GM12878 (cell line): Measurements from ENCODE around the gene BOD1L1. TPM values are rescaled to one million over a fixed set of nuclear protein-coding genes. Genes with fewer than 3 reads are reported as not detected.

Experiments
- ATAC-seq: fragments of 200-7000 bp; cut with Tn5 transposase; 3 replicates; pipeline ENCODE4 v1.9.1; 2020; ENCODE audit warnings: mild to moderate bottlenecking, moderate library complexity
- BruUV-seq: library from RNA; stranded (reverse); fragments of 400-500 nt; replicated peaks from 2 replicates; lab custom pipeline; 2021; lab: Mats Ljungman, UMichigan
- CTCF ChIA-PET: fragments of 300-600 bp; sonication (Branson Sonifier 250); formaldehyde crosslinking; extraction: SDS; loops from one replicate; lab custom pipeline; 2021; ENCODE audit warnings: inconsistent platforms; lab: Yijun Ruan, JAX
- POLR2A ChIA-PET: fragments of 350-600 bp; formaldehyde crosslinking; extraction: SDS; loops from one replicate; lab custom pipeline; 2021; ENCODE audit warnings: inconsistent platforms; lab: Charles Lee
- RAD21 ChIA-PET: fragments of 300-600 bp; sonication (Branson Sonifier 250); formaldehyde crosslinking; loops from one replicate; lab custom pipeline; 2023; ENCODE audit warnings: antibody characterized with exemption; ENCODE audit not compliant: unreplicated experiment; lab: Charles Lee
- SMC1A ChIA-PET: fragments of 300-600 bp; sonication (Branson Sonifier 250); formaldehyde crosslinking; loops from one replicate; lab custom pipeline; 2023; ENCODE audit not compliant: unreplicated experiment, uncharacterized antibody; lab: Charles Lee
- DNase-seq: peaks from one replicate; pipeline ENCODE4 v3.0.0-alpha.2; 2011; ENCODE audit warnings: low read depth, low spot score
- FAIRE-seq: peaks from 3 replicates; lab custom pipeline; 2011; peaks lifted over from hg19 to GRCh38; lab: Jason Lieb, UNC
- H2AFZ ChIP-seq: 2 replicates; pipeline ENCODE4 v1.6.0; 2011; ENCODE audit warnings: low read depth, low read length, control low read depth; ENCODE audit not compliant: control insufficient read depth
- H3K27ac ChIP-seq: 2 replicates; pipeline ENCODE4 v1.5.1; 2011; ENCODE audit warnings: control low read depth; ENCODE audit not compliant: control insufficient read depth, insufficient read depth
- H3K27me3 ChIP-seq, 2 experiments: replicated peaks in 1 of 2; 2 replicates each; pipeline versions ENCODE4 v1.6.0 to v1.6.1; 2011; ENCODE audit warnings: low read length in 1 of 2; ENCODE audit not compliant: control insufficient read depth in 2 of 2, insufficient read depth in 2 of 2
- H3K36me3 ChIP-seq, 2 experiments: 2 replicates each; pipeline ENCODE4 v1.5.1; 2011; ENCODE audit warnings: low read length in 1 of 2; ENCODE audit not compliant: control insufficient read depth in 2 of 2, insufficient read depth in 2 of 2
- H3K4me1 ChIP-seq: 2 replicates; pipeline ENCODE4 v1.6.1; 2011; ENCODE audit warnings: mild to moderate bottlenecking, low read length, moderate library complexity, mixed read lengths; ENCODE audit not compliant: control insufficient read depth, insufficient read depth
- H3K4me2 ChIP-seq: 2 replicates; pipeline ENCODE4 v1.6.0; 2011; ENCODE audit warnings: control low read depth; ENCODE audit not compliant: control insufficient read depth, insufficient read depth
- H3K4me3 ChIP-seq: fragments of 200-600 bp; sonication (generic); 2 replicates; pipeline ENCODE4 v1.5.1; 2016
- H3K79me2 ChIP-seq: 2 replicates; pipeline ENCODE4 v1.6.0; 2011; ENCODE audit warnings: low read length; ENCODE audit not compliant: control insufficient read depth, insufficient read depth
- H3K9ac ChIP-seq: 2 replicates; pipeline ENCODE4 v1.8.0; 2011; ENCODE audit warnings: low read length, control low read depth, mixed read lengths; ENCODE audit not compliant: control insufficient read depth, insufficient read depth
- H3K9me3 ChIP-seq: replicated peaks from 3 replicates; pipeline ENCODE4 v1.5.1; 2011; ENCODE audit warnings: mild to moderate bottlenecking, low read length; ENCODE audit not compliant: control insufficient read depth, insufficient read depth
- H4K20me1 ChIP-seq: 2 replicates; pipeline ENCODE4 v1.6.0; 2011; ENCODE audit not compliant: control insufficient read depth, insufficient read depth
- BCL11A ChIP-seq: IDR thresholded peaks from 2 replicates; pipeline ENCODE4 v1.6.1; 2011; ENCODE audit warnings: low read depth, low read length
- CREB1 ChIP-seq: IDR thresholded peaks from 2 replicates; pipeline ENCODE4 v1.6.1; 2012; ENCODE audit warnings: low read depth, mild to moderate bottlenecking, inconsistent platforms
- JUND ChIP-seq: IDR thresholded peaks from 2 replicates; pipeline ENCODE4 v1.6.1; 2012; ENCODE audit warnings: low read depth, mild to moderate bottlenecking, low read length, improper control_type of control experiment, moderate library complexity
- NFXL1 ChIP-seq: fragments of 450-650 bp; IDR thresholded peaks from 2 replicates; pipeline ENCODE4 v1.6.1; 2017; ENCODE audit warnings: antibody characterized with exemption, mild to moderate bottlenecking, borderline replicate concordance
- RELA ChIP-seq: fragments of 450-650 bp; IDR thresholded peaks from 2 replicates; pipeline ENCODE4 v1.8.0; 2014; ENCODE audit warnings: borderline replicate concordance; ENCODE audit not compliant: partially characterized antibody
- SMAD1 ChIP-seq: fragments of 450-650 bp; IDR thresholded peaks from 2 replicates; pipeline ENCODE4 v1.6.1; 2018; ENCODE audit warnings: mild to moderate bottlenecking, low read depth; ENCODE audit not compliant: partially characterized antibody
- SMAD5 ChIP-seq: IDR thresholded peaks from 2 replicates; pipeline ENCODE4 v1.6.1; 2016; ENCODE audit warnings: antibody characterized with exemption, low read depth
- TCF3 ChIP-seq: IDR thresholded peaks from 2 replicates; pipeline ENCODE4 v1.6.1; 2012; ENCODE audit warnings: low read depth, mild to moderate bottlenecking, low read length, borderline replicate concordance; ENCODE audit not compliant: insufficient read depth
- WGBS: methylation state at CpG from one replicate; pipeline ENCODE4 v1.1.6; 2016; ENCODE audit warnings: low lambda C conversion rate; ENCODE audit not compliant: insufficient replicate concordance, insufficient coverage; ENCODE audit errors: missing lambda C conversion rate; 5-methylcytosine and 5-hydroxymethylcytosine counted together
- in situ Hi-C: fragments of 300-500 bp; cut with MboI; formaldehyde crosslinking; loops from 9 replicates; pipeline ENCODE4 v1.14.3; 2018; ENCODE audit warnings: mixed read lengths
- intact Hi-C: fragments of 100-400 bp; cut with micrococcal nuclease; formaldehyde crosslinking; loops from one replicate; pipeline ENCODE4 v1.14.2; 2022; ENCODE audit not compliant: unreplicated experiment
- polyA plus RNA-seq, 11 experiments: library from polyadenylated mRNA; depleted of rRNA in 4 of 11; unstranded in 6 of 11; stranded (reverse) in 5 of 11; fragments of >200 nt; fragmentation: Nextera tagmentation in 4 of 11; fragmentation: Illumina TruSeq in 1 of 11; extraction: Ambion mirVana in 4 of 11; extraction: Trizol in 1 of 11; gene quantifications; 1 replicate in 1 of 11; 2 replicates in 10 of 11; pipeline versions ENCODE4 v1.2.1 to v1.2.3, GENCODE V29; 2011 to 2016; ENCODE audit warnings: inconsistent platforms in 2 of 11, missing spikeins in 2 of 11, low read depth in 1 of 11
- total RNA-seq, 4 experiments: library from RNA; depleted of rRNA in 3 of 4; stranded (reverse); fragments of >200 nt in 3 of 4; fragmentation: Illumina TruSeq in 1 of 4; extraction: Trizol in 1 of 4; gene quantifications; 2 replicates each; pipeline versions ENCODE4 v1.2.1 to v1.2.3, GENCODE V29; 2013 to 2021
- TF ChIP-seq, protein P1 (sequence below): fragments of 150-350 bp; IDR thresholded peaks from 2 replicates; pipeline ENCODE4 v1.6.1; 2016; ENCODE audit warnings: low read depth, low read length
- TF ChIP-seq, protein P2 (sequence below): fragments of 450-650 bp; IDR thresholded peaks from 2 replicates; pipeline ENCODE4 v1.6.1; 2017; ENCODE audit warnings: antibody characterized with exemption, mild to moderate bottlenecking, moderate library complexity

The BOD1L1 gene
- total and polyA plus RNA-seq, 10 of the 15 experiments (the other 5 are each of a cell fraction or from before 2014, with no cell fraction given) = 6.8 to 41.6 (median 24.3) TPM

DNA sequence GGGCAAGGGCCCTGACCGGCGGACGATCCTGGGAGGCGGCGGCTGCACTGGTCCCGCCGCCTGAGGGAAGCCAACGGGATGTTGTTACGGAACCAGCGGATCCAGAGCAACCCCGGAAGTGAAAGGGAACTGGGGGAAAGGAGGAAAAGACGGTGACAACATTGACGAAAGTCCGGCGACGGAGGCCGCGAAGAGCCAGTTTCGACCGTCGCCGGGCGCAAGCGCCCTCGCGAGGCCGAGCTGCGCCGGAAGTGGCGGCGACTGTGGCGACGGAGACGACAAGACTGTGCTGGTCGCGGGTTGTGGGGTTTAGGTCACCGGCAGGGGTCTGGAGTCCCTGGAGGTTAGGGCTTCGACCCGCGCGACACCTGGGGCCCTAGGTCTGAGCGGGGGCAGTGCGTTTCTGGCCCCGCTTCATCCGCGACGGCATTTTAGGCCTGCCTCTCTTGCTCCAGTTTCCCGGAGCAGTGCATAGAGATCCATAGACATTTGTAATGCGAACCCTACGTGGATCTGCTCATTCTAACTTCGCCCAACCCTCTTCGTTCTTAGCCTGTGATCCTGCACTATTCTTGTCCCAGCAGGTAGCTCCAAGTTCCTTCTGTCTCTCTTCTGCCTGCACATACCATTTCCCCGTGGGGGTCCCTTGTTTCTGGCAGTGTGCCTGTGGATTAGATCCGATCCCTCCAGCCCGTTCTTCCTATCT is at the start of gene BOD1L1 (continued):
- peak; percentile 71; the same call in 1 of the 2 replicates for TF ChIP-seq SMAD5
- TF ChIP-seq RELA = peak; percentile 85
- 0 out of 2 replicates have a peak, but pooled peaks have one; percentile 15 for TF ChIP-seq JUND
- TF ChIP-seq, protein P1, sequence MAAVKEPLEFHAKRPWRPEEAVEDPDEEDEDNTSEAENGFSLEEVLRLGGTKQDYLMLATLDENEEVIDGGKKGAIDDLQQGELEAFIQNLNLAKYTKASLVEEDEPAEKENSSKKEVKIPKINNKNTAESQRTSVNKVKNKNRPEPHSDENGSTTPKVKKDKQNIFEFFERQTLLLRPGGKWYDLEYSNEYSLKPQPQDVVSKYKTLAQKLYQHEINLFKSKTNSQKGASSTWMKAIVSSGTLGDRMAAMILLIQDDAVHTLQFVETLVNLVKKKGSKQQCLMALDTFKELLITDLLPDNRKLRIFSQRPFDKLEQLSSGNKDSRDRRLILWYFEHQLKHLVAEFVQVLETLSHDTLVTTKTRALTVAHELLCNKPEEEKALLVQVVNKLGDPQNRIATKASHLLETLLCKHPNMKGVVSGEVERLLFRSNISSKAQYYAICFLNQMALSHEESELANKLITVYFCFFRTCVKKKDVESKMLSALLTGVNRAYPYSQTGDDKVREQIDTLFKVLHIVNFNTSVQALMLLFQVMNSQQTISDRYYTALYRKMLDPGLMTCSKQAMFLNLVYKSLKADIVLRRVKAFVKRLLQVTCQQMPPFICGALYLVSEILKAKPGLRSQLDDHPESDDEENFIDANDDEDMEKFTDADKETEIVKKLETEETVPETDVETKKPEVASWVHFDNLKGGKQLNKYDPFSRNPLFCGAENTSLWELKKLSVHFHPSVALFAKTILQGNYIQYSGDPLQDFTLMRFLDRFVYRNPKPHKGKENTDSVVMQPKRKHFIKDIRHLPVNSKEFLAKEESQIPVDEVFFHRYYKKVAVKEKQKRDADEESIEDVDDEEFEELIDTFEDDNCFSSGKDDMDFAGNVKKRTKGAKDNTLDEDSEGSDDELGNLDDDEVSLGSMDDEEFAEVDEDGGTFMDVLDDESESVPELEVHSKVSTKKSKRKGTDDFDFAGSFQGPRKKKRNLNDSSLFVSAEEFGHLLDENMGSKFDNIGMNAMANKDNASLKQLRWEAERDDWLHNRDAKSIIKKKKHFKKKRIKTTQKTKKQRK = no peak
- no peak for TF ChIP-seq BCL11A

DNA sequence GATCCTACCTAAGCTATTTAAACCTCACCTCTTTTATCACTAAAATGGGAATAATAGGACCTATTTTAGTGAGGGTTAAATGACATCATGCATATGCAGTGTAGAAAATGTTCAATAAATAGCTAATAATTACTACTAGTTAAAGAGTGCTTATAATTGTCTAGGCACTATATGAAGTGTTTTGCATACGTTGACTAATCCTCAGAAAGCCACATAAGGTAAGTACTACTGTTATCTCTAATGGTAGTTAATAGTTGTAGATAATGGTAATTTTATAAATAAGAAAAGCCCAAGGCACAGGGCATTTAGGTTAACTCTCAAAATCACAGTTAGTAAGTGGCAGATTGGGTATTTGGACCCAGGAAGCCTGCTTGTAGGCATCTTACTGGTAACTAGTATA is 47.4 kb upstream of the BOD1L1 start:
- TF ChIP-seq NFXL1 (no peak), TCF3 (no peak), CREB1 (no peak), SMAD1 (no peak)
- TF ChIP-seq, protein P2, sequence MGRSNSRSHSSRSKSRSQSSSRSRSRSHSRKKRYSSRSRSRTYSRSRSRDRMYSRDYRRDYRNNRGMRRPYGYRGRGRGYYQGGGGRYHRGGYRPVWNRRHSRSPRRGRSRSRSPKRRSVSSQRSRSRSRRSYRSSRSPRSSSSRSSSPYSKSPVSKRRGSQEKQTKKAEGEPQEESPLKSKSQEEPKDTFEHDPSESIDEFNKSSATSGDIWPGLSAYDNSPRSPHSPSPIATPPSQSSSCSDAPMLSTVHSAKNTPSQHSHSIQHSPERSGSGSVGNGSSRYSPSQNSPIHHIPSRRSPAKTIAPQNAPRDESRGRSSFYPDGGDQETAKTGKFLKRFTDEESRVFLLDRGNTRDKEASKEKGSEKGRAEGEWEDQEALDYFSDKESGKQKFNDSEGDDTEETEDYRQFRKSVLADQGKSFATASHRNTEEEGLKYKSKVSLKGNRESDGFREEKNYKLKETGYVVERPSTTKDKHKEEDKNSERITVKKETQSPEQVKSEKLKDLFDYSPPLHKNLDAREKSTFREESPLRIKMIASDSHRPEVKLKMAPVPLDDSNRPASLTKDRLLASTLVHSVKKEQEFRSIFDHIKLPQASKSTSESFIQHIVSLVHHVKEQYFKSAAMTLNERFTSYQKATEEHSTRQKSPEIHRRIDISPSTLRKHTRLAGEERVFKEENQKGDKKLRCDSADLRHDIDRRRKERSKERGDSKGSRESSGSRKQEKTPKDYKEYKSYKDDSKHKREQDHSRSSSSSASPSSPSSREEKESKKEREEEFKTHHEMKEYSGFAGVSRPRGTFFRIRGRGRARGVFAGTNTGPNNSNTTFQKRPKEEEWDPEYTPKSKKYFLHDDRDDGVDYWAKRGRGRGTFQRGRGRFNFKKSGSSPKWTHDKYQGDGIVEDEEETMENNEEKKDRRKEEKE = no peak
- intact Hi-C loops = no loop called here
- 4% methylated on average over 1 of the region's 1 CpG for WGBS
- in situ Hi-C loops = no loop called here
- H3K36me3 ChIP-seq = no peaks in the 10 kb centered on the region
- ChIA-PET CTCF (interaction anchor here (2.5 kb wide), 1 partner anchor 20 kb away, joined by 8 read pairs; no protein-coding TSS in a partner anchor), RAD21 (no interaction called here), SMC1A (no interaction called here), POLR2A (no interaction called here)
- H3K4me2 ChIP-seq = no peak overlapping the region
- no peaks in the 10 kb centered on the region for H4K20me1 ChIP-seq
- no peak overlapping the region for H3K9ac ChIP-seq
- H3K9me3 ChIP-seq = no peaks in the 10 kb centered on the region; the same call in 2 of the 3 replicates
- DNase-seq (no peak), FAIRE-seq (no peak), ATAC-seq (no peak)
- BruUV-seq = no TSS peak
- no peaks in the 10 kb centered on the region for H3K4me1 ChIP-seq
- H3K27ac ChIP-seq = no peak overlapping the region
- no peak overlapping the region for H2AFZ ChIP-seq
- no peaks in the 10 kb centered on the region for H3K79me2 ChIP-seq
- H3K4me3 ChIP-seq = no peak overlapping the region
- no peaks in the 10 kb centered on the region for H3K27me3 ChIP-seq
